NT2/D1 (cell line): ENCODE results near the gene LAMC3.

ENCODE experiments used
- YY1 ChIP-seq: IDR thresholded peaks from 2 replicates; pipeline ENCODE4 v1.6.1; 2011; ENCODE audit not compliant: insufficient read length, insufficient read depth
- ZNF274 ChIP-seq: IDR thresholded peaks from 2 replicates; pipeline ENCODE4 v1.6.1; 2011; ENCODE audit warnings: mild to moderate bottlenecking, low read depth, low read length

GRCh38 chr9:131080589-131080988 lies 71.6 kb downstream of the LAMC3 start:
- TF ChIP-seq YY1, result no peak
- TF ChIP-seq ZNF274, result no peak
